ENCODE results near the gene PPM1H.
"Not testable (repeated sequence)": the region's sequence is repeated elsewhere in the genome, so short reads cannot be mapped to it uniquely, and the experiment has no call there.

PPM1H gene

DNA sequence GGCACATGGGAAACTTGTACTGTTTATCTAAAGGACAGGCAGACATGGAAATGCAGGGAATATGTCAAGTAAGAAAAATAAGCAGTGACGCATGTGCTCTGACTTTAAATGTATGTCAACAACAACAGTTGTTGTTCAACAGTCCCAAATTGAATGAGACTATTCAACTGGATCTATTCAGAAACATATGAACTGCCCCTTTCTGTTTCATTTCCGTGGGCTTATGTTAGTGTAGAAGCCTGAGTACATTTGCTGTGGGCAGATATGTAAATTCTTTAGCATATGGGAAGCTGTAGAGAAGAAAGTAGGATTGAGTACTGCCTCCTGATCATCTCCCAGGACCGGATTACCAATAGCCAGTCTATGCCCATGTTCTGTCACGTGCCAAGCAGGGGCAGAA, 7.4 kb upstream of the PPM1H start:
- DNase-seq: not testable (repeated sequence)

GRCh38 chr12:62934239-62934798, 631 bp downstream of the PPM1H start:
- no peak for DNase-seq

- DNase-seq: no peak
Measured at GRCh38 chr12:62933602-62934238, 1.2 kb downstream of the PPM1H start.

- no peak for DNase-seq
Measured at GRCh38 chr12:62933220-62933601, 1.7 kb downstream of the PPM1H start.

DNA sequence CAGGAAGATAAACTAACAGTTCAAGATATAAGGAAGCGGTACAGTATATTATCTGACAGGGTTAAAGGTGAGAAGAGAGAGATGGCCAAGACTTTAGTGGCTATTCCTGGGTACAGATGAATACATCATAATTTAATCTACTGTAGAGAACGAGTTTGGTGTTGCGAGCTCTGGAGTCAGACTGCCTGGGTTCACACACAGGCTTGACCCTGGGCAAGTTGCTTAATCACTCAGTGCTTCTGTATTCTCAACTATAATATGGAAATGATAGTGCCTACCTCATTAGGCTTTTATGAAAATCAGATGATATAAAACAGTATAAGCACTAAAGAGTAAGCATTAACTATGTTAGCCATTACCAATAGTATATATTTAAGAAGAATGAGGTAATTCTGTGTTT, 3.5 kb downstream of the PPM1H start:
- no peak for DNase-seq

- no peak for DNase-seq
Measured at GRCh38 chr12:62930546-62931425, 4.2 kb downstream of the PPM1H start.

GRCh38 chr12:62928632-62929031, 6.3 kb downstream of the PPM1H start:
- DNase-seq: no peak

DNA sequence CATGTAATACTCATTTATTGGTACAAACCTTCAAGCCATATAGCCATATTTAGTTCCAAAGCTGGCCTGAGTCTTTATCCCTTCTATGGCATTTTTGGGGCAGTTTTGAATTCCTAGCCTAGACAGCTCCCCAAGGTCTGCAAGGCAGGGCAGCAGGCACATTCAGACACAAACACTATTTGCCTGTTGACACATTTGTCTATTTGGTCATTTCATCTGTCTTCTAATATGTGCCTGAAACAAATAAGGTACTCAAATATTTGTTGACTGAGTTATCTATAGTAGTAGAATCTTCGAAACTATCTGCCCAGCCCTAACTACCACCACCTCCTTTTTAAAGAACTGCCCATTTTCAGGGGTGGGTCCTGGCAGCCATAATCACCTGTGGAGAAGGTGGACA, 9.3 kb downstream of the PPM1H start:
- DNase-seq: no peak

- DNase-seq: no peak
Measured at GRCh38 chr12:62924084-62924483, 10.9 kb downstream of the PPM1H start.

- DNase-seq: no peak
Measured at GRCh38 chr12:62922539-62922938, 12.4 kb downstream of the PPM1H start.

GRCh38 chr12:62919838-62920237, 15.1 kb downstream of the PPM1H start:
- DNase-seq: no peak

DNA sequence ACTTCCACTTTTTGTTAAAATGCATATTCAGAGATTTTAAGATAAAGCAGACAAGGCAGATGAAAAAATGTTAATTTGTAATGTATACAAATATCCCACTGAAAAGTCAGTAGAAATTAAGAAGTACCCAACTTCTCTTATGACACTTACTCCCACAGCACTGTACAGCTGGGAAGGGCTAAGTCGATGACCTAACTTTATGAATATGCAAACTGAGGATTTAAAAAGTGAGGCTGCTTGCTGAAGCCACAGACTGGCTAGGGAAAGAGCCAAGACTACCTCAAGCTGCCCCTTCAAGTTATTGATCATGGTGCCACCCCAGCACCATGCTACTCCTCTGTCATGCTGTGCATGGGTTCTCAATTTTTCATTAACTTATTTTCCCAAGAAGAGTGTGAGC, 17.0 kb downstream of the PPM1H start:
- no peak for DNase-seq

DNA sequence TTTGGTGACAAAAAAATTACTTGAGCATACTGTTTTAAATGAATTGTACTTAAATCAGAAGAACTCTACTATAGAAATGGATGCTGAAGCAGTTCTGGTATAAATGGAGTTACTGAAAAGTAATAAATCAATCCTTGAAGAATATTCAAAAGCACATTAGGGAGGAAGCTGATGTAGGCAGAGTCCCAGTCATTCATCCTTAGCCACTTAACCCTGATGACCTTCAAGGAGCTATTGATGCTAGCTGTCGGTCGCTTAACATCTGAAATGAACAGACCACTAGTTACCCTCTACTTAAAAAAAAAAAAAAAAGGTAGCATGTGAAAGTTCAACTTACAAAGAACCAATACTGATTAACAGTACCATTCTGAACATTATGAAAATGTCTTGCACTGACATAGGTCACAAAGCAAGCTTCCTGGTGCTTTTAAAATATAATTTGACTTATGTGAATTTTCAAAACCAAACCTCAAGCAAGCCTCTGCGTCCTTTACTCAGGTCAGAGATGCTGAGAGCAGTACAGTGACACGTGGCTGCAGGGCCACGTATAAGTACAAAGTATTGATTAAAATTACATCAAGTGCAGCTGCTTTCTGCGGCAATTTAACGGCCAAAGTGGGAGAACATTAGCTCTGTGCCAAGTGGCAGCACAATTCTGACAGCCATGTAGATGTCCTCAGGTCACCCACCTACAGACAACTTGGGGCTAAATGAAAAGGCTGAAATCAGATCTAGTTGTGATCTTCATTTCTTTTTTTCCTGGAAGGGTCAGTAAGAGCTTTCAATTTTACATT, 18.1 kb downstream of the PPM1H start:
- DNase-seq: no peak

DNA sequence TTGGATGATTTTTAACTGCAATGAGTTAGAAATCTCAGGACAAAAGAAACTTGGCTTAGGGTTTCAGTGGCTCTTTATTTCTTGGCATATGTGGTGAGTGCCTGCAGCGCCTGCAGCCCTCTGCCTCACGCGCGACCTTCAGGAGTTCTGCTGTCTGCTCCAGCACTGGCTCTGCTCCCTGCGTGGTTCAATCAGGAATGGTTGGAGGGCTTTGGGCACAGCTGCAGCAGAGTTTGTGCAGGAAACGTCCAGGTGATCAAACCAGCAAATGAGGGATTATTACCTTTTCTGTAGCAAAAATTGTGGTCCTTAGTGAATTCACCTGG, 19.8 kb downstream of the PPM1H start:
- DNase-seq: no peak

- DNase-seq: no peak
Measured at GRCh38 chr12:62914443-62915203, 20.3 kb downstream of the PPM1H start.

GRCh38 chr12:62913380-62913779, 21.6 kb downstream of the PPM1H start:
- DNase-seq: no peak

- no peak for DNase-seq
Measured at GRCh38 chr12:62912644-62913043, 22.3 kb downstream of the PPM1H start.

DNA sequence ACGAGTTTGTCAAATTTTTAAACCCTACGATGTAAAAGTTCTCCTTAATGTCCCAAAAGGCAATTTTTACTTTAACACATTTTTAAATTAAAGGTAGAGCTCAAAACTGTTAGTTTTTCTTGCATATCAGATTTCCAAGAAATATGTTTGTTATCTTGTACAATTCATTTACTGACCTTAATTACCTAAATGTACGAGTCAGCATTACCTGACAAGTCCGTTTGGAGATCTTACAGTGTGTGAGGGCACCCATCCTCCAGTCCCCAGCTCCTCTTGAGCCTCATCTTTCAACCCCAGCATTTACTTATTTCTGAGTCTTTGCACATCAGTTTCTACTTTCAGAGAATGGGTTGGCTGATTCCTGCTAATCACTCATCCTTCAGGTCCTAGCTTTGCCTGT, 23.7 kb downstream of the PPM1H start:
- DNase-seq: no peak

- DNase-seq: no peak
Measured at GRCh38 chr12:62910549-62911169, 24.3 kb downstream of the PPM1H start.

DNA sequence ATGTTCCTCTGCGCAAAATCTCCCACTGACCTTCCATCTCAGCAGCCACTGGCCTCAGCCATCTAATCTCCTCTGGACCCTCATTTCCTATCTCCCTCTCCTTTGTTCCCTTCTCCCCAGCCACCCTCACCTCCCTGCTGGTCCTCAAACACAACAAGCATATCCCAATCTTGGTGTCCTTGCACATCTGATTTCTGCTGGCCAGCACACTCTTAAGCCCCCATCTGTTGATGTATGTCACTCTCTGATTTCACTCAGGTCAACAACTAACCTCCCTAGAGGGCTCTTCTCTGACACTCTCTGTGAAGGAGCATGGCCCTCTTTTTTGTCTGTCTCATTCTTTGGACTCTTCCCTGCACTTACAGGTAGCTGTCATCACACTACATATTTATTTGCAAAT, 25.6 kb downstream of the PPM1H start:
- DNase-seq: no peak

- no peak for DNase-seq
Measured at GRCh38 chr12:62908674-62909073, 26.3 kb downstream of the PPM1H start.

GRCh38 chr12:62907561-62907960, 27.4 kb downstream of the PPM1H start:
- no peak for DNase-seq

All from NCI-H1436 treated with DMSO at 0.1 percent for 48 hours (cell line).